Measurements from ENCODE around the gene NBEAL2.

Gene NBEAL2

GRCh38 chr3:46948830-46949671 is 30.4 kb upstream of the NBEAL2 start:
- ChIA-PET CTCF (interaction anchor here (0.6 kb wide), 1 partner anchor 11 kb away, joined by 5 read pairs; no protein-coding TSS in a partner anchor), POLR2A (interaction anchor here (1.1 to 1.6 kb wide), 2 partner anchors 13 to 27 kb away, joined by 4 to 5 read pairs; partner anchors contain the start of gene CCDC12)
- TF ChIP-seq ARNT (IDR thresholded peaks at IDR 0.05) (no peak), FOXK2 (IDR thresholded peaks at IDR 0.05) (no peak)
- no peak for DNase-seq (ENCODE audit: extremely low spot score)

- ChIA-PET POLR2A (no interaction called here), CTCF (no interaction called here)
- no peak for DNase-seq (ENCODE audit: extremely low spot score)
- TF ChIP-seq ZNF384 (IDR thresholded peaks at IDR 0.05) (no peak), NFRKB (IDR thresholded peaks at IDR 0.05) (no peak), LEF1 (IDR thresholded peaks at IDR 0.05; ENCODE audit: borderline replicate concordance) (no peak), PKNOX1 (IDR thresholded peaks at IDR 0.05) (no peak), SP1 (IDR thresholded peaks at IDR 0.05) (no peak), CTBP1 (IDR thresholded peaks at IDR 0.05; ENCODE audit: borderline replicate concordance) (no peak), ARNT (IDR thresholded peaks at IDR 0.05) (no peak), TARDBP (IDR thresholded peaks at IDR 0.05) (no peak), FOXK2 (IDR thresholded peaks at IDR 0.05) (no peak), HDGF (IDR thresholded peaks at IDR 0.05; ENCODE audit: borderline replicate concordance) (no peak), BHLHE40 (IDR thresholded peaks at IDR 0.05; ENCODE audit: borderline replicate concordance) (no peak), ELF4 (IDR thresholded peaks at IDR 0.05) (no peak)
These were observed 29.3 kb upstream of the NBEAL2 start for GRCh38 chr3:46950177-46950576.

- TF ChIP-seq ELF4 (IDR thresholded peaks at IDR 0.05) (no peak), LEF1 (IDR thresholded peaks at IDR 0.05; ENCODE audit: borderline replicate concordance) (no peak), SUZ12 (IDR thresholded peaks at IDR 0.05) (no peak), BHLHE40 (IDR thresholded peaks at IDR 0.05; ENCODE audit: borderline replicate concordance) (no peak), ARNT (IDR thresholded peaks at IDR 0.05) (no peak), SP1 (IDR thresholded peaks at IDR 0.05) (no peak), NFRKB (IDR thresholded peaks at IDR 0.05) (no peak), ZNF384 (IDR thresholded peaks at IDR 0.05) (no peak), FOXA1 (IDR thresholded peaks at IDR 0.05) (no peak), L3MBTL2 (conservative IDR thresholded peaks at IDR 0.05) (no peak)
- ChIA-PET POLR2A (no interaction called here), CTCF (no interaction called here)
- DNase-seq (ENCODE audit: extremely low spot score): no peak
These were observed 28.7 kb upstream of the NBEAL2 start for GRCh38 chr3:46950650-46951241.

- DNase-seq (ENCODE audit: extremely low spot score): no peak
- TF ChIP-seq FOXM1 (IDR thresholded peaks at IDR 0.05; ENCODE audit: borderline replicate concordance) (no peak), SP1 (IDR thresholded peaks at IDR 0.05) (no peak), FOXA1 (IDR thresholded peaks at IDR 0.05) (no peak), FOXK2 (IDR thresholded peaks at IDR 0.05) (no peak), NFRKB (IDR thresholded peaks at IDR 0.05) (no peak), ZNF384 (IDR thresholded peaks at IDR 0.05) (no peak), LEF1 (IDR thresholded peaks at IDR 0.05; ENCODE audit: borderline replicate concordance) (no peak), L3MBTL2 (conservative IDR thresholded peaks at IDR 0.05) (no peak), CTBP1 (IDR thresholded peaks at IDR 0.05; ENCODE audit: borderline replicate concordance) (no peak), PKNOX1 (IDR thresholded peaks at IDR 0.05) (no peak)
- POLR2A ChIA-PET: no interaction called here
- CTCF ChIA-PET: interaction anchor here (0.9 kb wide), 1 partner anchor 45 kb away, joined by 3 read pairs; no protein-coding TSS in a partner anchor
These were observed 26.7 kb upstream of the NBEAL2 start for GRCh38 chr3:46952813-46953212.

GRCh38 chr3:46953234-46954010 is 26.0 kb upstream of the NBEAL2 start:
- POLR2A ChIA-PET: interaction anchor here (0.9 kb wide), 1 partner anchor 56 kb away, joined by 3 read pairs; no protein-coding TSS in a partner anchor

More at GRCh38 chr3:46953234-46954010, 26.0 kb upstream of the NBEAL2 start:
- DNase-seq (ENCODE audit: extremely low spot score): no peak
- TF ChIP-seq HDGF (IDR thresholded peaks at IDR 0.05; ENCODE audit: borderline replicate concordance) (no peak), FOXM1 (IDR thresholded peaks at IDR 0.05; ENCODE audit: borderline replicate concordance) (no peak), SP1 (IDR thresholded peaks at IDR 0.05) (no peak), CTBP1 (IDR thresholded peaks at IDR 0.05; ENCODE audit: borderline replicate concordance) (no peak), FOXA1 (IDR thresholded peaks at IDR 0.05) (no peak), L3MBTL2 (conservative IDR thresholded peaks at IDR 0.05) (no peak), PKNOX1 (IDR thresholded peaks at IDR 0.05) (no peak), FOXK2 (IDR thresholded peaks at IDR 0.05) (no peak)
- CTCF ChIA-PET: interaction anchor here (0.9 kb wide), 1 partner anchor 45 kb away, joined by 3 read pairs; no protein-coding TSS in a partner anchor

All from HEK293T (cell line).